WERI-Rb-1 (cell line): Measurements from ENCODE around the gene PTMS.

Experiments used
- DNase-seq: peaks from one replicate; pipeline ENCODE4 v3.0.0-alpha.2; 2020
- H3K27ac ChIP-seq: fragments of 250-450 bp; sonication (Bioruptor Pico); 2 replicates; pipeline ENCODE4 v1.5.1; 2020; ENCODE audit warnings: mild to moderate bottlenecking, moderate library complexity
- H3K27me3 ChIP-seq: fragments of 250-450 bp; sonication (Bioruptor Pico); 2 replicates; pipeline ENCODE4 v1.5.1; 2021; ENCODE audit warnings: mild to moderate bottlenecking, low read depth, moderate library complexity; ENCODE audit not compliant: insufficient read depth, severe bottlenecking
- H3K36me3 ChIP-seq: fragments of 250-450 bp; sonication (Bioruptor Pico); 2 replicates; pipeline ENCODE4 v1.5.1; 2020; ENCODE audit warnings: mild to moderate bottlenecking, moderate library complexity
- H3K4me3 ChIP-seq: 2 replicates; pipeline ENCODE4 v1.5.1; 2011; ENCODE audit warnings: low read depth, mild to moderate bottlenecking, control low read depth, low read length
- H3K9me3 ChIP-seq: fragments of 250-450 bp; sonication (Bioruptor Pico); 2 replicates; pipeline ENCODE4 v1.5.1; 2021; ENCODE audit warnings: mild to moderate bottlenecking, moderate library complexity; ENCODE audit not compliant: severe bottlenecking
- TF ChIP-seq, protein P1 (sequence below): IDR thresholded peaks from 2 replicates; pipeline ENCODE4 v1.5.1; 2011; ENCODE audit warnings: low read depth, mild to moderate bottlenecking, control low read depth, inconsistent platforms, low read length

The PTMS gene

DNA sequence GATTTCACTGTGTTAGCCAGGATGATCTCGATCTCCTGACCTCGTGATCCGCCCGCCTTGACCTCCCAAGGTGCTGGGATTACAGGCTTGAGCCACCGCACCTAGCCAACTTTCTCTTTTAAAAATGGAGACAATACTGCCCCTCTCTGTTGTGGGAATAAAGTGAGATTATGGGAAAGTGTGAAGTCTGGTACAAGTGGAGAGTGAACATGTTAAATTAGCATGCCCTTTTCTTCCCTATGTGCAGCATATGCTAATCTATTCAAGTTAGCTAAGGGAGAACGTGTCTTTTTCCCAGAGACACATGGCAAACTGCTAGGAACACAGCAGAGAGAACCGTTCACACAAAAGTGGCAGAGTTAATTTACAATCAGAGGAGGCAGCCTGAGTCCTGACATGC, 40.8 kb upstream of the PTMS start:
- no peak for DNase-seq
- no peaks in the 10 kb centered on the region for H3K27me3 ChIP-seq
- no peak overlapping the region for H3K27ac ChIP-seq
- no peak overlapping the region for H3K4me3 ChIP-seq
- peaks cover 16% of the 10 kb centered on the region for H3K36me3 ChIP-seq
- TF ChIP-seq, protein P1, sequence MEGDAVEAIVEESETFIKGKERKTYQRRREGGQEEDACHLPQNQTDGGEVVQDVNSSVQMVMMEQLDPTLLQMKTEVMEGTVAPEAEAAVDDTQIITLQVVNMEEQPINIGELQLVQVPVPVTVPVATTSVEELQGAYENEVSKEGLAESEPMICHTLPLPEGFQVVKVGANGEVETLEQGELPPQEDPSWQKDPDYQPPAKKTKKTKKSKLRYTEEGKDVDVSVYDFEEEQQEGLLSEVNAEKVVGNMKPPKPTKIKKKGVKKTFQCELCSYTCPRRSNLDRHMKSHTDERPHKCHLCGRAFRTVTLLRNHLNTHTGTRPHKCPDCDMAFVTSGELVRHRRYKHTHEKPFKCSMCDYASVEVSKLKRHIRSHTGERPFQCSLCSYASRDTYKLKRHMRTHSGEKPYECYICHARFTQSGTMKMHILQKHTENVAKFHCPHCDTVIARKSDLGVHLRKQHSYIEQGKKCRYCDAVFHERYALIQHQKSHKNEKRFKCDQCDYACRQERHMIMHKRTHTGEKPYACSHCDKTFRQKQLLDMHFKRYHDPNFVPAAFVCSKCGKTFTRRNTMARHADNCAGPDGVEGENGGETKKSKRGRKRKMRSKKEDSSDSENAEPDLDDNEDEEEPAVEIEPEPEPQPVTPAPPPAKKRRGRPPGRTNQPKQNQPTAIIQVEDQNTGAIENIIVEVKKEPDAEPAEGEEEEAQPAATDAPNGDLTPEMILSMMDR: no peak
- H3K9me3 ChIP-seq: no peaks in the 10 kb centered on the region

DNA sequence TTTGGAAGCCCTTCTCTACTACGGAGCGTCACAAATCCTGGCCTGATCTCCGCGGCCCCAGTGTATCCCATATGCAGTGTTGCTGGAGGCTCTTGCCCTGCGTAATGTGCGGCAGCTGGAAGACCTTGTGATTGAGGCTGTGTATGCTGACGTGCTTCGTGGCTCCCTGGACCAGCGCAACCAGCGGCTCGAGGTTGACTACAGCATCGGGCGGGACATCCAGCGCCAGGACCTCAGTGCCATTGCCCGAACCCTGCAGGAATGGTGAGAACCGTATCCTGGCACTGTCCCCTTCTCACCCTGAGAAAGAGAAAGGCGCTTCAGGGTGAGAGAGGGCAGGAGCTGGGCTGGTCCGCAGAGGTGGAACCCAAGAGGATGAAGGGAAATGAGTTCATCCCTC, 37.0 kb upstream of the PTMS start:
- Histone ChIP-seq H3K4me3 (no peak overlapping the region), H3K9me3 (no peaks in the 10 kb centered on the region), H3K27me3 (no peaks in the 10 kb centered on the region), H3K36me3 (peaks cover 28% of the 10 kb centered on the region), H3K27ac (no peak overlapping the region)
- TF ChIP-seq, protein P1: no peak
- no peak for DNase-seq

DNA sequence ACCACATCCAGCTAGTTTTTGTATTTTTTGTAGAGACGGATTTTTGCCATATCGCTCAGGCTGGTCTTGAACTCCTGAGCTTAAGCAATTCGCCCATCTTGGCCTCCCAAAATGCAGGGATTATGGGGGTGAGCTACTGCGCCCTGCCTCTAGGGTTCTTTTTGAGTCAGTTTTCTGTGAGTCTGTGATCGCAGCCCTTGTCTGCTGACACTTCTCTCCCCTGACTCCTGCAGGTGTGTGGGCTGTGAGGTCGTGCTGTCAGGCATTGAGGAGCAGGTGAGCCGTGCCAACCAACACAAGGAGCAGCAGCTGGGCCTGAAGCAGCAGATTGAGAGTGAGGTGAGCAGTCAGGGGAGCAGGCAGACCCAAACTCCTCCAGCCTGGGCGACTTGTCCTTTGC, 36.0 kb upstream of the PTMS start:
- TF ChIP-seq, protein P1: no peak
- H3K36me3 ChIP-seq: peaks cover 28% of the 10 kb centered on the region
- no peaks in the 10 kb centered on the region for H3K9me3 ChIP-seq
- no peak overlapping the region for H3K27ac ChIP-seq
- no peak overlapping the region for H3K4me3 ChIP-seq
- no peaks in the 10 kb centered on the region for H3K27me3 ChIP-seq
- no peak for DNase-seq

DNA sequence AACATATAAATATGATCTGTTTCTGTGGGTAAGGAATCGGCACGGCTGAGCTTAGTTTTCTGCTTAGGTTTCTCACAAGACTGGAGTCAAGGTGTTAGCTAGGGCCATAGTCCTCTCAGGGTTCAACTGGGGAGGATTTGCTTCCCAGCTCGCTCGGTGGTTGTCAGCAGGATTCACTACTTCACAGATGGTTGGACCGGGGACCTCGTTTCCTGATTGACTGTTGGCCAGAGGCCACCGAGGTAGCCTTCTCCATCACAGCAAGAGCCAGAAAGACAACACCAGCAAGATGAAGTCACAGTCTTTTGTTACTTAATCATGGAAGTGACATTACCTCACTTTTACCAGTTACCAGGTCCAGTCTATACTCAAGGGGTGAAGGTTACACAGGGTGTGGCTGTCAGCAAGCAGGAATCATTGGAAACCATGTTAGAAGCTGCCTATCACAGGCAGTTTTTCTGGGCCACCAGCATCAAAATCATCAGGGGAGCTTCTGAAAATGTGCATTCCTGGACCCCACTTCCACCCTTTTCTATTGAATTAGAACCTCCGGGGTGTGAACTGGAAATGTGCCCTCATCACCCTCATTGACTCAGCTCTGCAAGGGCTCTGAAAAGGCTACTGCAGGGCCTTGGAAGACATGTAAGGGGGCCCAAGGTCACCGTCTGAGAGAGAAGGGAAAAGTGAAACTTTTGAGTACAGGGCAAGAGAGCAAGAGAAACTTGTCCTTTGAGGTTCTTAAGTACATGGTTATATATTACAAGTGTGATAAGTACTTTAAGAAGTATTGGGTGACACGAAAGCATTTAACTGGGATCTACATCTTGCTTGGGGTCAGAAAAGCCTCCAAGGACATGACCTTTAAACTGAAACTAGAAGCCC, 31.4 kb upstream of the PTMS start:
- TF ChIP-seq, protein P1: no peak
- Histone ChIP-seq H3K27me3 (no peaks in the 10 kb centered on the region), H3K9me3 (no peaks in the 10 kb centered on the region), H3K27ac (no peak overlapping the region), H3K36me3 (peaks cover 14% of the 10 kb centered on the region), H3K4me3 (no peak overlapping the region)
- peak; percentile 34 for DNase-seq

DNA sequence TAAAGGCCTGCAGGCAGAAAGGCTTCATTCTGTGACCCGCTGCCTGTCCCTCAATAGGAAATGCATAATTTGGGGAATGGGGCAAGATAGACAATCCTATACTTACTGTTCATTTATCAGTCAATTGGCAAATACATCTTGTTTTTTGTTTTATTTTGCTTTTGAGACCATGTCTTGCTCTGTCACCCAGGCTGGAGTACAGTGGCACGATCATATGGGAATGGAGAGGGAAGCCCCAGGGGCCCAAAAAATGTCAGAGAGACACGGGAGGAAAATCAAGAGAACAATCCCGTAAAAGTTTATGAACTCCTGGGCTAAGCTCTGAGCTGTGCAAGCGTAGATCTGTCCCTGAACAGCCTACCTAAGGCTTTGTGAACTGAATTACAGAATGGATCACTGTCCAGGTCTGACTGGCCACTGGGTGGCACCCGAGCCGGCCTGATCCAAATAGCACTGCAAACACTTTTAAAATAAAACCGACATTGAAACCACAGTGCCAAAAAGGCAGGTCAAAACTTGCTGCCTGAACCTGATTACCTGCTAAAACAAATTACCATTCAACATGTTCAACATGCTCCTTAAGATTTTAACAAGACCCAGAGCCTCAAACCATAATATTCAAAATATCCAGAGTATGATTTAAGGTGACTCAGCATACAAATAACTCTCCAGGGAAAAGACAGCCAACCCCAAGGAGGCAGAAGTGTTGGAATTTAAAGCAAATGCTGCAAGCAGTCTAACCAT, 30.5 kb upstream of the PTMS start:
- Histone ChIP-seq H3K9me3 (no peaks in the 10 kb centered on the region), H3K27ac (peak overlapping the region; percentile 60)
- DNase-seq: peak; percentile 72

More for the DNA sequence above, 30.5 kb upstream of the PTMS start:
- TF ChIP-seq, protein P1: peak; percentile 81
- Histone ChIP-seq H3K27me3 (no peaks in the 10 kb centered on the region), H3K36me3 (peaks cover 9% of the 10 kb centered on the region), H3K4me3 (no peak overlapping the region)
